HL-60 (cell line): ENCODE results near the gene DOP1B.

ENCODE experiments used
- DNase-seq, 2 experiments: peaks; one replicate each; pipeline ENCODE4 v3.0.0-alpha.2; 2010 to 2020; ENCODE audit warnings: low read depth in 1 of 2, low spot score in 1 of 2
- H3K27ac ChIP-seq: fragments of 250-450 bp; sonication (Bioruptor Pico); replicated peaks from 2 replicates; pipeline ENCODE4 v1.5.1; 2020; ENCODE audit warnings: mild to moderate bottlenecking, moderate library complexity
- H3K27me3 ChIP-seq: fragments of 250-450 bp; sonication (Bioruptor Pico); 2 replicates; pipeline ENCODE4 v1.5.1; 2021; ENCODE audit warnings: mild to moderate bottlenecking, moderate library complexity; ENCODE audit not compliant: insufficient read depth, poor library complexity, severe bottlenecking
- H3K4me3 ChIP-seq: replicated peaks from 2 replicates; pipeline ENCODE4 v1.5.1; 2011; ENCODE audit warnings: mild to moderate bottlenecking, control low read depth, low read length; ENCODE audit not compliant: insufficient read depth
- GABPA ChIP-seq: IDR thresholded peaks from 2 replicates; pipeline ENCODE4 v1.6.1; 2012; ENCODE audit warnings: low read depth
- POLR2AphosphoS5 ChIP-seq: IDR thresholded peaks from 2 replicates; pipeline ENCODE4 v1.6.1; 2012; ENCODE audit warnings: low read depth
- SPI1 ChIP-seq: IDR thresholded peaks from 2 replicates; pipeline ENCODE4 v1.6.1; 2012; ENCODE audit warnings: low read depth, mild to moderate bottlenecking, borderline replicate concordance
- TF ChIP-seq, protein P1 (sequence below): IDR thresholded peaks from one replicate; pipeline ENCODE4 v1.5.1; 2011; ENCODE audit warnings: low read length, control low read depth, inconsistent platforms; ENCODE audit not compliant: insufficient read depth
- TF ChIP-seq, protein P2 (sequence below): IDR thresholded peaks from 2 replicates; pipeline ENCODE4 v1.6.1; 2012; ENCODE audit warnings: low read depth; ENCODE audit not compliant: insufficient replicate concordance

The DOP1B gene

DNA sequence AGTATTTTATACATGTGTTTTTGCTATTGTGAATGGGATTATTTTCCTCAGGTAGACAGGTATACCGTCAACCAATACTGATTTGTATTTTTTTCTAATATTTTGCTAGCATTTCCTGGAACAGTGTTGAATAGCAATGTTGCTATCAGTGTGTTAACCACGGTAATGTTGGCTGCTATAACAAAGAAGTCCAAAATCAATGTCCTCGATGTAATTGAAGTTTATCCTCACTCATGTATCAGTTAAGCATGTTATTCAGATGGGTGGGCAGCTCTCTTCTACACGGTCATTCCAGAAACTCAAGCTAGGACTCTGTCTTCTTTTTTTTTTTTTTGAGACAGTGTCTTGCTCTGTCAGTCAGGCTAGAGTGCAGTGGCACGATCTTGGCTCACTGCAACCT lies 24.3 kb downstream of the DOP1B start:
- no peak for DNase-seq
- H3K27ac ChIP-seq = peak overlapping the region; percentile 52
- H3K4me3 ChIP-seq = no peak overlapping the region
- TF ChIP-seq GABPA (no peak), SPI1 (no peak), POLR2AphosphoS5 (no peak)
- TF ChIP-seq, protein P1, sequence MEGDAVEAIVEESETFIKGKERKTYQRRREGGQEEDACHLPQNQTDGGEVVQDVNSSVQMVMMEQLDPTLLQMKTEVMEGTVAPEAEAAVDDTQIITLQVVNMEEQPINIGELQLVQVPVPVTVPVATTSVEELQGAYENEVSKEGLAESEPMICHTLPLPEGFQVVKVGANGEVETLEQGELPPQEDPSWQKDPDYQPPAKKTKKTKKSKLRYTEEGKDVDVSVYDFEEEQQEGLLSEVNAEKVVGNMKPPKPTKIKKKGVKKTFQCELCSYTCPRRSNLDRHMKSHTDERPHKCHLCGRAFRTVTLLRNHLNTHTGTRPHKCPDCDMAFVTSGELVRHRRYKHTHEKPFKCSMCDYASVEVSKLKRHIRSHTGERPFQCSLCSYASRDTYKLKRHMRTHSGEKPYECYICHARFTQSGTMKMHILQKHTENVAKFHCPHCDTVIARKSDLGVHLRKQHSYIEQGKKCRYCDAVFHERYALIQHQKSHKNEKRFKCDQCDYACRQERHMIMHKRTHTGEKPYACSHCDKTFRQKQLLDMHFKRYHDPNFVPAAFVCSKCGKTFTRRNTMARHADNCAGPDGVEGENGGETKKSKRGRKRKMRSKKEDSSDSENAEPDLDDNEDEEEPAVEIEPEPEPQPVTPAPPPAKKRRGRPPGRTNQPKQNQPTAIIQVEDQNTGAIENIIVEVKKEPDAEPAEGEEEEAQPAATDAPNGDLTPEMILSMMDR = no peak
- TF ChIP-seq, protein P2, sequence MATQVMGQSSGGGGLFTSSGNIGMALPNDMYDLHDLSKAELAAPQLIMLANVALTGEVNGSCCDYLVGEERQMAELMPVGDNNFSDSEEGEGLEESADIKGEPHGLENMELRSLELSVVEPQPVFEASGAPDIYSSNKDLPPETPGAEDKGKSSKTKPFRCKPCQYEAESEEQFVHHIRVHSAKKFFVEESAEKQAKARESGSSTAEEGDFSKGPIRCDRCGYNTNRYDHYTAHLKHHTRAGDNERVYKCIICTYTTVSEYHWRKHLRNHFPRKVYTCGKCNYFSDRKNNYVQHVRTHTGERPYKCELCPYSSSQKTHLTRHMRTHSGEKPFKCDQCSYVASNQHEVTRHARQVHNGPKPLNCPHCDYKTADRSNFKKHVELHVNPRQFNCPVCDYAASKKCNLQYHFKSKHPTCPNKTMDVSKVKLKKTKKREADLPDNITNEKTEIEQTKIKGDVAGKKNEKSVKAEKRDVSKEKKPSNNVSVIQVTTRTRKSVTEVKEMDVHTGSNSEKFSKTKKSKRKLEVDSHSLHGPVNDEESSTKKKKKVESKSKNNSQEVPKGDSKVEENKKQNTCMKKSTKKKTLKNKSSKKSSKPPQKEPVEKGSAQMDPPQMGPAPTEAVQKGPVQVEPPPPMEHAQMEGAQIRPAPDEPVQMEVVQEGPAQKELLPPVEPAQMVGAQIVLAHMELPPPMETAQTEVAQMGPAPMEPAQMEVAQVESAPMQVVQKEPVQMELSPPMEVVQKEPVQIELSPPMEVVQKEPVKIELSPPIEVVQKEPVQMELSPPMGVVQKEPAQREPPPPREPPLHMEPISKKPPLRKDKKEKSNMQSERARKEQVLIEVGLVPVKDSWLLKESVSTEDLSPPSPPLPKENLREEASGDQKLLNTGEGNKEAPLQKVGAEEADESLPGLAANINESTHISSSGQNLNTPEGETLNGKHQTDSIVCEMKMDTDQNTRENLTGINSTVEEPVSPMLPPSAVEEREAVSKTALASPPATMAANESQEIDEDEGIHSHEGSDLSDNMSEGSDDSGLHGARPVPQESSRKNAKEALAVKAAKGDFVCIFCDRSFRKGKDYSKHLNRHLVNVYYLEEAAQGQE = no peak
- no peaks in the 10 kb centered on the region for H3K27me3 ChIP-seq

DNA sequence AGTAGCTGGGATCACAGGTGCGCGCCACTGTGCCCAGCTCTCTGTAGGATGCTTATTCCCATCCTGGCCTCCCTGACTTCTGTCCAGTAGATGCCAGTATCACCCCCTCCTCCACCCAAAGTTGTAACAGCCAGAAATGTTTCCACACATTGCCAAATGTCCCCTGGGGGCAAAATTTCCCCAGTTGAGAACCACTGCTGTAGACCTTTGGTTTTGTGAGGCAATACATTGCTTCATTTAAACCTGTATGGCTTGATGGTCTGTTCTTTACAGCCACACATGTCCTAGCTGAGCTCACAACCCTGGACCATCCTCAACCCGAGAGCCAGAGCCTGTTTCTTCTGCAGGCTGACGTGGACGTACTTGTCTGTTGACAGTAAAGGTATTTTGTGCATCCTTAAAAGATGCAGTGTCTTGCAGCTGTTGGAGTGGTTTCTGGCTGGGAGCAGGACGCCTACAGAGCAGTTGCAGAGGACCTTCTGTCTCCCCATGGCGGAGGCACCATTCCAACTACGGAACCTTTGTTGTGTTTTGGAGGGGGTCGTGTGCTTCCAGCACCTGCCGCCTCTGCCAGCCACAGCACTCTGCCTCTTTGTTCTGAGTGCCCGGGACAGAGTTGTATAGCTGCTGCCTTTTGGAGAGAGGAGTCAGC lies 26.6 kb downstream of the DOP1B start:
- Histone ChIP-seq H3K4me3 (no peak overlapping the region), H3K27ac (peak overlapping the region; percentile 52), H3K27me3 (no peaks in the 10 kb centered on the region)
- TF ChIP-seq, protein P2 = no peak
- peak; percentile 51; the same call in 1 of the 2 replicates for TF ChIP-seq POLR2AphosphoS5
- no peak for TF ChIP-seq SPI1
- TF ChIP-seq GABPA = 0 out of 2 replicates have a peak, but pooled peaks have one; percentile 10
- TF ChIP-seq, protein P1 = no peak
- peak; percentile 49 to 81 for DNase-seq

DNA sequence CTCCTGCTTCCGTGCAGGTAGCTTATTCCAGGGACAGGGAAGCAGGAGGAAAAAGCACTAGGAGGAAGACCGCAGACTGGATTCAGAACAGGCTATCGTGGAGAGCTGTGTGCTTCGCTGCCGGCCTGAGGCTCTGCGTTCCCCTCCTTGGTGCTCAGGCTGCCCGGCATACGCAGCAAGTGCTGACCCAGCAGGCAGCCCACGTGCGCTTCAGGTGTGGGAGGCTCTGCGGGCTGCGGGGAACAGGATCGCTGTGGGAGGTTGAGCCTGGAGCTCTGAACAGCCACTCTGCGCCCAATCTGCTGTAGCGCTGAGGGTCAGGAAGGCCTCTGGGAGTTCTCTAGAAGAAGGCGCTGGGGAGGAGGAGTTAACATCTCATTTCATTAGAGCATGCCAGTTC lies 27.9 kb downstream of the DOP1B start:
- no peak overlapping the region for H3K4me3 ChIP-seq
- TF ChIP-seq SPI1 = no peak
- TF ChIP-seq, protein P2 = no peak
- TF ChIP-seq, protein P1 = no peak
- no peak for TF ChIP-seq GABPA
- TF ChIP-seq POLR2AphosphoS5 = no peak
- DNase-seq = no peak
- H3K27me3 ChIP-seq = no peaks in the 10 kb centered on the region
- peak overlapping the region; percentile 54 for H3K27ac ChIP-seq
